Endodermal cell (in vitro differentiated cells): ENCODE measurements around the gene GPD2. TPM values are rescaled to one million over a fixed set of nuclear protein-coding genes. Genes with fewer than 3 reads are reported as not detected.

Experiments used
- DNase-seq: peaks from one replicate; pipeline ENCODE4 v3.0.0-alpha.2; 2017
- H3K27ac ChIP-seq: 2 replicates; pipeline ENCODE4 v1.5.1; 2013; ENCODE audit warnings: mild to moderate bottlenecking, low read depth, low read length, moderate library complexity
- H3K27me3 ChIP-seq: 2 replicates; pipeline ENCODE4 v1.6.1; 2013; ENCODE audit warnings: mild to moderate bottlenecking, low read length, moderate library complexity; ENCODE audit not compliant: insufficient read depth, control insufficient read depth, poor library complexity, severe bottlenecking
- H3K36me3 ChIP-seq: 2 replicates; pipeline ENCODE4 v1.7.0; 2013; ENCODE audit warnings: mild to moderate bottlenecking, low read length, moderate library complexity; ENCODE audit not compliant: control insufficient read depth, insufficient read depth
- H3K4me1 ChIP-seq: one replicate; pipeline ENCODE4 v1.7.0; 2013; ENCODE audit warnings: low read length; ENCODE audit not compliant: control insufficient read depth, insufficient read depth
- H3K4me3 ChIP-seq: 2 replicates; pipeline ENCODE4 v1.5.1; 2013; ENCODE audit warnings: mild to moderate bottlenecking, low read length, moderate library complexity
- H3K9ac ChIP-seq: 2 replicates; pipeline ENCODE4 v1.6.1; 2013; ENCODE audit warnings: mild to moderate bottlenecking, low read length, moderate library complexity; ENCODE audit not compliant: poor library complexity, severe bottlenecking; ENCODE audit errors: extremely low read depth
- H3K9me3 ChIP-seq: 2 replicates; pipeline ENCODE4 v1.6.1; 2013; ENCODE audit warnings: mild to moderate bottlenecking, low read length, moderate library complexity; ENCODE audit not compliant: control insufficient read depth
- H3K27ac Mint-ChIP-seq: 2 replicates; pipeline ENCODE4 v1.8.0; 2020; ENCODE audit warnings: mixed read lengths
- H3K27me3 Mint-ChIP-seq: 2 replicates; pipeline ENCODE4 v1.8.0; 2021; ENCODE audit warnings: mild to moderate bottlenecking, mixed read lengths; ENCODE audit not compliant: insufficient read depth
- H3K36me3 Mint-ChIP-seq: 2 replicates; pipeline ENCODE4 v1.8.0; 2020; ENCODE audit warnings: low read depth, mixed read lengths
- H3K4me1 Mint-ChIP-seq: 2 replicates; pipeline ENCODE4 v1.8.0; 2020; ENCODE audit warnings: mixed read lengths
- H3K4me3 Mint-ChIP-seq: 2 replicates; pipeline ENCODE4 v1.8.0; 2020; ENCODE audit warnings: mild to moderate bottlenecking, moderate library complexity, mixed read lengths
- H3K9me3 Mint-ChIP-seq: 2 replicates; pipeline ENCODE4 v1.8.0; 2020; ENCODE audit warnings: mild to moderate bottlenecking, mixed read lengths
- CTCF ChIP-seq: fragments of 200-600 bp; sonication (generic); conservative IDR thresholded peaks from 2 replicates; pipeline ENCODE4 v1.5.0; 2021; ENCODE audit warnings: antibody characterized with exemption, mild to moderate bottlenecking
- WGBS, 2 experiments: methylation state at CpG; one replicate each; pipeline versions ENCODE4 v1.1.5 to v1.1.7; 2013; ENCODE audit warnings: missing lambda C conversion rate in 2 of 2, mixed read lengths in 1 of 2; ENCODE audit not compliant: insufficient coverage in 1 of 2, insufficient read length in 1 of 2; 5-methylcytosine and 5-hydroxymethylcytosine counted together
- total RNA-seq, 2 donors: library from RNA; stranded (reverse); fragmentation: NEBNext Ultra II Directional in 1 of 2; extraction: Animal tissue kit (Norgen Biotek cat#: 25700) in 1 of 2; gene quantifications; 2 replicates in 1 of 2; 3 replicates in 1 of 2; pipeline ENCODE4 v1.2.1, GENCODE V29; 2021

Gene GPD2
- total RNA-seq, 2 donors from 2014 or later, result 51.7 to 64.6 TPM

GRCh38 chr2:156437931-156438410 lies 1.8 kb downstream of the GPD2 start:
- peak overlapping the region; percentile 84 for H3K4me3 ChIP-seq
- H3K4me1 ChIP-seq, result peaks cover 5% of the 10 kb centered on the region
- Mint-ChIP-seq H3K9me3 (no peaks in the 10 kb centered on the region), H3K27me3 (no peaks in the 10 kb centered on the region), H3K4me3 (peak overlapping the region; percentile 75), H3K4me1 (peaks cover 20% of the 10 kb centered on the region), H3K27ac (no peak overlapping the region), H3K36me3 (peaks cover 16% of the 10 kb centered on the region)
- no peaks in the 10 kb centered on the region for H3K27me3 ChIP-seq
- TF ChIP-seq CTCF, result no peak
- H3K27ac ChIP-seq, result no peak overlapping the region
- no peak overlapping the region for H3K9ac ChIP-seq
- no peak for DNase-seq
- 94 to 97% methylated on average over 3 of the region's 4 CpGs for WGBS, 2 experiments
- H3K36me3 ChIP-seq, result no peaks in the 10 kb centered on the region
- no peaks in the 10 kb centered on the region for H3K9me3 ChIP-seq

- Mint-ChIP-seq H3K9me3 (no peaks in the 10 kb centered on the region), H3K27ac (no peak overlapping the region), H3K4me1 (peaks cover 4% of the 10 kb centered on the region)
These were observed 6.9 kb downstream of the GPD2 start for GRCh38 chr2:156443089-156443488.

DNA sequence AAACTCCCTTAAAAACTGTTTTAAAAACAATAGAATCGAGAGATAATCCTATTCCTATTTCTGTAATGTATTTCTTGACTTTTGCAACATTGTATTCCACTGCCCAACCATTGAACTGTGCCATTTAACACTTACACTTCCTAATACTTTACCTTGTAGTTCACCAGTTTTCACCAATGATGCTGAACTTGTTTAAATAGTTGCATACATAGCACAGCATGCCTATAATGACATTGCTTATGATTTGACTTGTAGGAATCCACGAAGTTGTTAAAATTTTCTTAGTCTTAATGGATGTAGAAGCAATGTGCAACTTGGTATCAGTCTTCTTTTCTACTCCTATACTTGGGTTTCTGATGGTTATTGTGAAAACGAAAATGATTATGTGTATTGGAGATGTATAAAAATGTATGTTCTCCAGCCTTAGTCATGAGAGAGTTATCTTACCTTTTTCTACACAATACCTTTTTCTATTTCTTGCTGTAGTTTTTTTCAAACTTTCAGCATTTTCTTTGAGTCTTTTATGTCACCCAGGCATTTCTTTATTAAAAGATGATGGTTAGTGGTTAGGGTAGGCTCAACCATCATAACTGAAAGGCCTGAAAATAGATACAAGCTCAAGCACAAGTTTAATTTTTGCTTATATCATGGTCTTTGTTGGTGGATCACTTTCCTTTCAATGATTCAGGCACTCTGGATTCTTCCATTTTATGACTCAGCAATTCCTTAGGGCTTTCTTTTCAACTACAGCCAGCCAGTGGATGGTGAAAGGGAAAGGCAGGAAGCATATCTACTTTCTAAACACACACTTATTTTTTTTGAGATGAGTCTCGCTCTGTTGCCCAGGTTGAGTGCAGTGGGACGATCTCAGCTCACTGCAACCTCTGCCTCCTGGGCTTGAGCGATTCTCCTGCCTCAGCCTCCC lies 9.4 kb downstream of the GPD2 start:
- H3K4me3 ChIP-seq, result no peak overlapping the region
- WGBS, 2 experiments, result 91% methylated on average over 5 of the region's 6 CpGs
- peaks cover 2% of the 10 kb centered on the region for H3K4me1 Mint-ChIP-seq
- no peaks in the 10 kb centered on the region for H3K27me3 ChIP-seq
- peaks cover 28% of the 10 kb centered on the region for H3K36me3 Mint-ChIP-seq
- H3K9ac ChIP-seq, result no peak overlapping the region
- H3K27ac ChIP-seq, result no peak overlapping the region
- H3K4me3 Mint-ChIP-seq, result no peak overlapping the region
- peaks cover 7% of the 10 kb centered on the region for H3K9me3 Mint-ChIP-seq
- DNase-seq, result no peak
- no peaks in the 10 kb centered on the region for H3K27me3 Mint-ChIP-seq
- TF ChIP-seq CTCF, result no peak
- H3K27ac Mint-ChIP-seq, result no peak overlapping the region
- H3K36me3 ChIP-seq, result no peaks in the 10 kb centered on the region
- H3K9me3 ChIP-seq, result no peaks in the 10 kb centered on the region
- no peaks in the 10 kb centered on the region for H3K4me1 ChIP-seq

More at GRCh38 chr2:156443089-156443488, 6.9 kb downstream of the GPD2 start:
- Histone ChIP-seq H3K9me3 (no peaks in the 10 kb centered on the region), H3K27ac (no peak overlapping the region), H3K9ac (no peak overlapping the region), H3K4me1 (no peaks in the 10 kb centered on the region), H3K27me3 (no peaks in the 10 kb centered on the region), H3K4me3 (no peak overlapping the region), H3K36me3 (no peaks in the 10 kb centered on the region)
- no peak overlapping the region for H3K4me3 Mint-ChIP-seq
- TF ChIP-seq CTCF, result no peak
- DNase-seq, result no peak
- H3K36me3 Mint-ChIP-seq, result peaks cover 16% of the 10 kb centered on the region
- no peaks in the 10 kb centered on the region for H3K27me3 Mint-ChIP-seq
